8988T (cell line): ENCODE results near the gene SOCS1.

ENCODE experiments used
- DNase-seq: peaks from one replicate; pipeline ENCODE4 v3.0.0; 2011

SOCS1 gene

GRCh38 chr16:11241480-11242204 is 14.4 kb downstream of the SOCS1 start:
- DNase-seq, result no peak

- DNase-seq, result no peak
These were observed 15.1 kb downstream of the SOCS1 start for GRCh38 chr16:11240636-11241473.

- DNase-seq, result no peak
These were observed 16.1 kb downstream of the SOCS1 start for GRCh38 chr16:11239644-11240632.

DNA sequence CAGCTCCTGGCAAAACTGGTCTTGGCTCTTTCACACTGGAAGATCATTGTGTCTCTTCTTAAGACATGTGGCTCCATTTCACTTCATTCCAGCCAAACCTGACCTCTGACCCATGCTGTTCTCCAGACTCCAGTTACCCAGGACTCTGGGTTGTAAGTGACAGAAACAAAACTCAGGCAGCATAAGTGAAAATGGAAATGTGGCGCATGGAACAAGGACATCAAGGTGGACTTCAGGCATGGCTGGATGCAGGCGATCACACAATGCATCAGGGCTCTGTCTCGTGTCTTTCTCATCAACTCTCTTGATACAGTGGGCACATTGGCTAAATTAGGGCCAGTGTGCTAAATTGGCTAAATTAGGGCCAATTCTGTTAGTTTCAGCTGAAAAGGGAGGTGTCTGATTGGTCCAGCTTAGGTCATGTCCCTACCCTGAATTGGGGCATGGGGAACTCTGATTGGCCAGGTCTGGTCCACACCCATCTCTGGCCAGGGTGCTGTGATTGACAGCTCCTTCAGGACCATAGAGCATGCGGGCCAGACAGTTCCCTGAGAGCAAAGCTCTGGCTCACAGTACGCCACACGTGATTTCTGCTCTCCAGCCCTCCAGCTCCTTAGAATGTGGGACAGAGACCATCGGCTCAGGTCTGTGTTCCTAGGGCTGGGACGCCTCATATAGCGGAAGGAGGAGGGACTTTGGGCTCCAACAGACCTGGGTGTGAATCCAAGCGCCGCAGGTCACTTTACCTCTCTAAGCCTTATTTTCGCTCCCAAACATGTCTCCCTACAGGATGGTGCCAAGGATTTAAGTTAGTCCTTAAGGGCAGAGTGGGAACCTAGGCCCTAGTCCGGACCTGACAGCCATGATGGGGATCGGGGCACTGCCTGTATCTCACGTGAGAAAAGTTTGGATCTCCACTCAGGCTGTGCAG is 17.5 kb downstream of the SOCS1 start:
- no peak for DNase-seq

- DNase-seq, result no peak
These were observed 19.3 kb downstream of the SOCS1 start for GRCh38 chr16:11236461-11237254.

DNA sequence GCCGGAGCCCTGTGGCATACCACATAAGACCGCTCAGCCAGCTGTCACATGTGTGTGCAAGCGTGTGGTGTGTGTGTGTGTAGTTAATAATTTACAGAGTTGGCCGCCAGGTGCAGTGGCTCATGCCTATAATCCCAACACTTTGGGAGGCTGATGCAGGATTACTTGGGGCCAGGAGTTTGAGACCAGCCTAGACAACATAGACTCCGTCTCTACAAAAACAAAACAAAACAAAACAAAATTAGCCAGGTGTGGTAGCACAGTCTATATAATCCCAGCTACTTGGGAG is 20.4 kb downstream of the SOCS1 start:
- no peak for DNase-seq

DNA sequence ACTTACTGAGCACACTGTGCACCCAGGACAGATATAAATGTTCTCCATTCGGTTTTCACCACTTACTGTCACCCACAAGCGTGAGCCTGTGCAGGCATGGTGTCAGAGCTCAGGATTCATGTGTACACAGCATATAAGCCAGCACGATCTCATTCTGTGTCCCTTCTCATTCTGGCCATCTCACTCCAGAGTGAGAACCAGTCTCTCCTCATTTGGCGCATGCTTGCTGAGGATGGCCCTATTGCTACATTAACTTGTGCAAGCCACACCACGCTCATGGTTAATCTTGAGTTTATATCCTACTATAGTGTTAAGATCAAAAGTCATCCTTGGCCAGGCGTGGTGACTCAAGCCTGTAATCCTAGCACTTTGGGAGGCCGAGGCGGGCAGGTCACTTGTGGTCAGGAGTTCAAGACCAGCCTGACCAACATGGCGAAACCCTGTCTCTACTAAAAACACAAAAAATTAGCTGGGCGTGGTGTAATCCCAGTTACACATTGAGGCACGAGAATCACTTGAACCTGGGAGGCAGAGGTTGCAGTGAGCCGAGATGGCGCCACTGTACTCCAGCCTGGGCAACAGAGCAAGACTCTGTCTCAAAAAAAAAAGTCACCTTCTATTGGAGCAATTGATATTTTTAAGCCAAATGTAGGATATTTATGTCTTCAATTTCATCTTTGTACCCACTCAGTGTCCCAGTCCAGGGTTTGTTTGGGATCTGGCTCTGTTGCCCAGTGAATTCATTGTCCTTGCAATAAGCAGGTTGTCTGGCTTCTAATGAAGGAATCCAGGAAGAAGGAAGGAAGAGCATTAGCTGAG is 20.9 kb downstream of the SOCS1 start:
- no peak for DNase-seq

- no peak for DNase-seq
These were observed 22.2 kb downstream of the SOCS1 start for GRCh38 chr16:11233727-11234376.

GRCh38 chr16:11232852-11233726 is 22.9 kb downstream of the SOCS1 start:
- DNase-seq, result no peak

DNA sequence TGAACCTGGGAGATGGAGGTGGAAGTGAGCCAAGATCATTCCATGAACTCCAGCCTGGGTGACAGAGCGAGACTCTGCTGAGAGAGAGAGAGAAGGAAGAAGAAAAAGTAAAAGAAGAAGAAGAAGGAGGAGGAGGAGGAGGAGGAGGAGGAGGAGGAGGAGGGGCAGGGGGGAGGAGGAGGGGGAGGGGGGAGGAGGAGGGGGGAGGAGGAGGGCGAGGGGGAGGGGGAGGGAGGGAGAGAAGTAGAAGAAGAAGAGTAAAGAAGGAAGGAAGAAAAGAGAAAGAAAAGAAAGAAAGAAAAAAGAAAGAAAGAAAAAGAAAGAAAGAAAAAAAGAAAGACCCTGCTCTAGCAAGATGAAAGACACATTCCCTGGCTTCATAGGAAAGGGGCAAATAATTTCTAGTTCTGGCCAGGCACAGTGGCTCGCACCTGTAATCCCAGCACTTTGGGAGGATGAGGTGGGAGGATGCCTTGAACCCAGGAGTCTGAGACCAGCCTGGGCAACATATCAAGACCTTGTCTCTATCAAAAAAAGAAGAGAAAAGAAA is 23.6 kb downstream of the SOCS1 start:
- DNase-seq, result no peak

DNA sequence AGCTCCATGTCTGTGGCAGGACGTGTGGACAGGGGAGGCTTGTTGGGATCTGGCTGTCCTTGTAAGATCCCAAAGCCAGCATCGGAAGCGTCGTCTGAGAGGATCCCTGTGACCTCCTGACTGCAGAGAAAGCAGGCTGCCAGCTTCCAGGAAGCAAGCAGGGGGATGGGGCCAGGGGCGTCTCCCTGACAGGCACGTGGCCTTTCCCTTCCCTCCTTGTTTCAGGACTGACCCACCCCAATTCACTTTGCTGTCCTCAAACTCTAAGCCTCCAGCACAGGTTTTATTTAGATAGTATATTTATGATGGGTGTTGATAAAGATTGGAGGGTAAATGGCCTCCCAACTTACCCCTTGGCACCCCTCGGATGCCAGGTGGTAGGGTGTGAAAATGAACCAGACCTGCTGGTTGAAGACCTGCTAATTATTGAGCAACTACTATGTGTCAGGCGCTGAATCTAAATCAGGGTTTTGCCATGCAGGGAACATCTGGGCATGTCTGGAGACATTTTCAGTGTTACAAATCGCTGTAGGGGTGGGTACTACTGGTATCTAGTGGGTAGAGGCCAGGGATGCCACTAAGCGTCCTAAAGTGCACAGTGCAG is 24.5 kb downstream of the SOCS1 start:
- DNase-seq, result no peak

GRCh38 chr16:11229906-11230305 is 26.1 kb downstream of the SOCS1 start:
- DNase-seq, result no peak

GRCh38 chr16:11229432-11229831 is 26.6 kb downstream of the SOCS1 start:
- DNase-seq, result no peak

- DNase-seq, result no peak
These were observed 30.1 kb downstream of the SOCS1 start for GRCh38 chr16:11225677-11226549.

- DNase-seq, result no peak
These were observed 30.9 kb downstream of the SOCS1 start for GRCh38 chr16:11224894-11225676.
